ENCODE measurements around the gene ORMDL3. TPM values are rescaled to one million over a fixed set of nuclear protein-coding genes. Genes with fewer than 3 reads are reported as not detected.
A peak's percentile ranks its signal among the peaks of the same experiment; 100 is the strongest.
"Not testable (repeated sequence)": the region's sequence is repeated elsewhere in the genome, so short reads cannot be mapped to it uniquely, and the experiment has no call there.

Gene ORMDL3
- total RNA-seq, 2 donors from 2014 or later = 52.6 to 76.6 TPM

GRCh38 chr17:39919087-39919683 lies 8.2 kb downstream of the ORMDL3 start:
- DNase-seq (ENCODE audit: low spot score in 2 of 2) = no peak
- ATAC-seq = no peak
- H3K27ac Mint-ChIP-seq = peak overlapping the region in 1 of 2 donors; percentile 74
- no peaks in the 10 kb centered on the region for H3K9me3 Mint-ChIP-seq
- peaks cover 13 to 34% of the 10 kb centered on the region in 2 donors for H3K36me3 Mint-ChIP-seq

- ATAC-seq = no peak
- DNase-seq (ENCODE audit: low spot score in 2 of 2) = no peak
- H3K27ac Mint-ChIP-seq = peak overlapping the region; percentile 6 to 9
- H3K9me3 Mint-ChIP-seq = no peaks in the 10 kb centered on the region
- peaks cover 10 to 23% of the 10 kb centered on the region in 2 donors for H3K36me3 Mint-ChIP-seq
These were observed 10.5 kb downstream of the ORMDL3 start for GRCh38 chr17:39916918-39917317.

- peak in 1 of 2 donors; percentile 56 for ATAC-seq
- Mint-ChIP-seq H3K36me3 (peaks cover 15 to 20% of the 10 kb centered on the region in 2 donors), H3K9me3 (no peaks in the 10 kb centered on the region), H3K27ac (no peak overlapping the region)
- DNase-seq (ENCODE audit: low spot score in 2 of 2) = no peak
These were observed 11.8 kb downstream of the ORMDL3 start for GRCh38 chr17:39915559-39915958.

GRCh38 chr17:39913989-39914388 lies 13.4 kb downstream of the ORMDL3 start:
- peaks cover 10 to 18% of the 10 kb centered on the region in 2 donors for H3K36me3 Mint-ChIP-seq
- H3K27ac Mint-ChIP-seq = no peak overlapping the region
- DNase-seq (ENCODE audit: low spot score in 2 of 2) (no peak), ATAC-seq (no peak)
- no peaks in the 10 kb centered on the region for H3K9me3 Mint-ChIP-seq

- Mint-ChIP-seq H3K9me3 (no peaks in the 10 kb centered on the region), H3K27ac (peak overlapping the region; percentile 26 to 68), H3K36me3 (peaks cover 12 to 25% of the 10 kb centered on the region in 2 donors)
- no peak for ATAC-seq
- no peak for DNase-seq (ENCODE audit: low spot score in 2 of 2)
These were observed 18.5 kb downstream of the ORMDL3 start for GRCh38 chr17:39908789-39909352.

GRCh38 chr17:39904990-39905288 lies 22.5 kb downstream of the ORMDL3 start:
- H3K27ac Mint-ChIP-seq = peak overlapping the region in 1 of 2 donors; percentile 32
- ATAC-seq (no peak), DNase-seq (ENCODE audit: low spot score in 2 of 2) (no peak)
- peaks cover 15 to 17% of the 10 kb centered on the region in 2 donors for H3K36me3 Mint-ChIP-seq
- no peaks in the 10 kb centered on the region for H3K9me3 Mint-ChIP-seq

- Mint-ChIP-seq H3K27ac (peak overlapping the region in 1 of 2 donors; percentile 48), H3K9me3 (no peaks in the 10 kb centered on the region), H3K36me3 (peaks cover 11 to 15% of the 10 kb centered on the region in 2 donors)
- ATAC-seq = peak; percentile 60 to 86
- no peak for DNase-seq (ENCODE audit: low spot score in 2 of 2)
These were observed 24.1 kb downstream of the ORMDL3 start for GRCh38 chr17:39903158-39903884.

GRCh38 chr17:39902027-39902426 lies 25.4 kb downstream of the ORMDL3 start:
- not testable (repeated sequence) for H3K9me3 Mint-ChIP-seq; DNase-seq (ENCODE audit: low spot score in 2 of 2); ATAC-seq; H3K27ac Mint-ChIP-seq
- peaks cover 11 to 13% of the 10 kb centered on the region in 2 donors for H3K36me3 Mint-ChIP-seq

- H3K36me3 Mint-ChIP-seq = peaks cover 0 to 5% of the 10 kb centered on the region in 2 donors
- ATAC-seq (no peak), DNase-seq (ENCODE audit: low spot score in 2 of 2) (no peak)
- no peak overlapping the region for H3K27ac Mint-ChIP-seq
- H3K9me3 Mint-ChIP-seq = no peaks in the 10 kb centered on the region
These were observed 28.2 kb downstream of the ORMDL3 start for GRCh38 chr17:39899215-39899614.

- ATAC-seq = no peak
- H3K27ac Mint-ChIP-seq = no peak overlapping the region
- H3K36me3 Mint-ChIP-seq = no peaks in the 10 kb centered on the region
- DNase-seq (ENCODE audit: low spot score in 2 of 2) = no peak
- H3K9me3 Mint-ChIP-seq = no peaks in the 10 kb centered on the region
These were observed 29.3 kb downstream of the ORMDL3 start for GRCh38 chr17:39898088-39898487.

- DNase-seq (ENCODE audit: low spot score in 2 of 2) (no peak), ATAC-seq (peak in 1 of 2 donors; percentile 71)
- Mint-ChIP-seq H3K27ac (no peak overlapping the region), H3K9me3 (no peaks in the 10 kb centered on the region), H3K36me3 (no peaks in the 10 kb centered on the region)
These were observed 32.6 kb downstream of the ORMDL3 start for GRCh38 chr17:39894681-39895376.

- ATAC-seq = no peak
- no peak for DNase-seq (ENCODE audit: low spot score in 2 of 2)
- H3K27ac Mint-ChIP-seq = no peak overlapping the region
- no peaks in the 10 kb centered on the region for H3K36me3 Mint-ChIP-seq
- no peaks in the 10 kb centered on the region for H3K9me3 Mint-ChIP-seq
These were observed 38.2 kb downstream of the ORMDL3 start for GRCh38 chr17:39889200-39889599.

- Mint-ChIP-seq H3K9me3 (no peaks in the 10 kb centered on the region), H3K27ac (no peak overlapping the region), H3K36me3 (no peaks in the 10 kb centered on the region)
- ATAC-seq (no peak), DNase-seq (ENCODE audit: low spot score in 2 of 2) (no peak)
These were observed 40.3 kb downstream of the ORMDL3 start for GRCh38 chr17:39887078-39887477.

GRCh38 chr17:39886102-39886501 lies 41.3 kb downstream of the ORMDL3 start:
- not testable (repeated sequence) for ATAC-seq; H3K9me3 Mint-ChIP-seq; DNase-seq (ENCODE audit: low spot score in 2 of 2); H3K27ac Mint-ChIP-seq; H3K36me3 Mint-ChIP-seq

- DNase-seq (ENCODE audit: low spot score in 2 of 2) (no peak), ATAC-seq (no peak)
- Mint-ChIP-seq H3K36me3 (peaks cover 9 to 12% of the 10 kb centered on the region in 2 donors), H3K9me3 (no peaks in the 10 kb centered on the region), H3K27ac (no peak overlapping the region)
These were observed 54.6 kb downstream of the ORMDL3 start for GRCh38 chr17:39872751-39873150.

GRCh38 chr17:39871801-39872200 lies 55.6 kb downstream of the ORMDL3 start:
- peaks cover 9 to 12% of the 10 kb centered on the region in 2 donors for H3K36me3 Mint-ChIP-seq
- no peak for DNase-seq (ENCODE audit: low spot score in 2 of 2)
- H3K27ac Mint-ChIP-seq = no peak overlapping the region
- ATAC-seq = no peak
- no peaks in the 10 kb centered on the region for H3K9me3 Mint-ChIP-seq

All from activated naive CD4-positive, alpha-beta T cell treated with anti-CD3 and anti-CD28 coated beads, Interleukin-2, amount 50 U/mL, for 72 hours (primary cell).